Stomach (tissue), 9 donors: ENCODE data around the gene TMEM52. TPM values are rescaled to one million over a fixed set of nuclear protein-coding genes. Genes with fewer than 3 reads are reported as not detected.
A peak's percentile ranks its signal among the peaks of the same experiment; 100 is the strongest.
"Not testable (repeated sequence)": the region's sequence is repeated elsewhere in the genome, so short reads cannot be mapped to it uniquely, and the experiment has no call there.

Source experiments
- DNase-seq, 2 donors: peaks; one replicate each; pipeline versions ENCODE4 v3.0.0 to v3.0.0-alpha.2; 2013 to 2019
- H3K27ac ChIP-seq, 5 donors: fragments of 200-600 bp in 4 of 5; sonication (generic) in 4 of 5; one replicate each; pipeline ENCODE4 v1.5.1; 2013 to 2019; ENCODE audit warnings: mild to moderate bottlenecking in 1 of 5, moderate library complexity in 1 of 5
- H3K27me3 ChIP-seq, 3 donors: fragments of 200-600 bp; sonication (generic); one replicate each; pipeline ENCODE4 v1.5.1; 2017 to 2019; ENCODE audit warnings: mixed run types in 1 of 3
- H3K36me3 ChIP-seq, 4 donors: fragments of 200-600 bp; sonication (generic); 1 replicate in 3 of 4; 2 replicates in 1 of 4; pipeline ENCODE4 v1.5.1; 2016 to 2019
- H3K4me1 ChIP-seq, 4 donors: fragments of 200-600 bp; sonication (generic); one replicate each; pipeline ENCODE4 v1.5.1; 2016 to 2019
- H3K4me3 ChIP-seq, 4 donors: fragments of 200-600 bp; sonication (generic) in 3 of 4; one replicate each; pipeline ENCODE4 v1.5.1; 2016 to 2019; ENCODE audit warnings: mild to moderate bottlenecking in 1 of 4
- H3K9me3 ChIP-seq, 4 donors: fragments of 200-600 bp; sonication (generic); one replicate each; pipeline ENCODE4 v1.5.1; 2016 to 2019
- CTCF ChIP-seq, 7 experiments: fragments of 450-650 bp in 4 of 7; fragments of 200-600 bp in 3 of 7; sonication (generic) in 3 of 7; IDR thresholded peaks; one replicate each; pipeline ENCODE4 v1.5.1; 2016 to 2019; ENCODE audit warnings: antibody characterized with exemption in 7 of 7, control low read depth in 2 of 7, mild to moderate bottlenecking in 1 of 7
- EP300 ChIP-seq: sonication (generic); formaldehyde crosslinking; IDR thresholded peaks from one replicate; pipeline ENCODE4 v1.6.1; 2017; ENCODE audit warnings: antibody characterized with exemption
- POLR2A ChIP-seq, 4 donors: fragments of 450-650 bp; IDR thresholded peaks; one replicate each; pipeline ENCODE4 v1.6.1; 2016; ENCODE audit warnings: antibody characterized with exemption in 4 of 4, control low read depth in 2 of 4, mild to moderate bottlenecking in 1 of 4, moderate library complexity in 1 of 4
- POLR2AphosphoS5 ChIP-seq, 3 donors: sonication (generic); formaldehyde crosslinking; IDR thresholded peaks; one replicate each; pipeline ENCODE4 v1.6.1; 2016; ENCODE audit warnings: antibody characterized with exemption in 3 of 3
- WGBS, 5 donors: extraction: QIAGEN DNeasy Blood & Tissue Kit in 3 of 5; methylation state at CpG; one replicate each; pipeline versions ENCODE4 v1.1.5 to v1.1.7; 2013 to 2018; 5-methylcytosine and 5-hydroxymethylcytosine counted together
- intact Hi-C: fragments of 100-400 bp; cut with DNase I; formaldehyde crosslinking; loops from one replicate; pipeline ENCODE4 v1.15.1; 2023; ENCODE audit warnings: low total_unique reads
- polyA plus RNA-seq, 3 donors: library from polyadenylated mRNA; stranded (reverse); fragments of 200-250 nt; gene quantifications; one replicate each; pipeline ENCODE4 v1.2.3, GENCODE V29; 2013
- total RNA-seq, 5 donors: library from RNA; depleted of rRNA; stranded (reverse); fragments of >200 nt; gene quantifications; one replicate each; pipeline versions ENCODE4 v1.1.0 to v1.2.3, GENCODE V29; 2014 to 2016
- donor health status: healthy with polysubstance abuse.
- donor health status: Bipolar disorder and iron deficiency.
- donor health status: healthy.

TMEM52 gene
- total and polyA plus RNA-seq, 8 donors, result 5.0 to 10.4 (median 8.0) TPM; not detected in 4

- peaks cover 0 to 61% (median 12%) of the 10 kb centered on the region in 3 donors for H3K27me3 ChIP-seq
- peaks cover 1 to 3% (median 2%) of the 10 kb centered on the region in 4 donors for H3K4me1 ChIP-seq
- 77 to 84% (median 81%) methylated on average over 21 to 24 of the region's 24 CpGs for WGBS, 5 donors
- TF ChIP-seq EP300, result no peak
- no peak for TF ChIP-seq CTCF (IDR thresholded peaks at IDR 0.05)
- TF ChIP-seq POLR2A (IDR thresholded peaks at IDR 0.05), result no peak
- TF ChIP-seq POLR2AphosphoS5 (IDR thresholded peaks at IDR 0.05), result no peak
- no peaks in the 10 kb centered on the region for H3K36me3 ChIP-seq
- no peak for DNase-seq
- no peak overlapping the region for H3K27ac ChIP-seq
- no peaks in the 10 kb centered on the region for H3K9me3 ChIP-seq
- no peak overlapping the region for H3K4me3 ChIP-seq
- intact Hi-C loops, result no loop called here
Observed at GRCh38 chr1:1938613-1939295, 19.7 kb upstream of the TMEM52 start.

- TF ChIP-seq EP300 (no peak), POLR2A (IDR thresholded peaks at IDR 0.05) (no peak), CTCF (IDR thresholded peaks at IDR 0.05) (no peak), POLR2AphosphoS5 (IDR thresholded peaks at IDR 0.05) (no peak)
- H3K36me3 ChIP-seq, result no peaks in the 10 kb centered on the region
- H3K4me3 ChIP-seq, result no peak overlapping the region
- H3K27ac ChIP-seq, result no peak overlapping the region
- intact Hi-C loops, result no loop called here
- H3K27me3 ChIP-seq, result peaks cover 0 to 56% (median 7%) of the 10 kb centered on the region in 3 donors
- 74 to 78% (median 77%) methylated on average over 6 of the region's 6 CpGs for WGBS, 5 donors
- DNase-seq, result no peak
- no peaks in the 10 kb centered on the region for H3K9me3 ChIP-seq
- no peaks in the 10 kb centered on the region for H3K4me1 ChIP-seq
Observed at GRCh38 chr1:1938276-1938573, 19.1 kb upstream of the TMEM52 start.

GRCh38 chr1:1937549-1938275, 18.6 kb upstream of the TMEM52 start:
- Histone ChIP-seq H3K4me3 (no peak overlapping the region), H3K27ac (no peak overlapping the region), H3K36me3 (no peaks in the 10 kb centered on the region), H3K27me3 (peaks cover 0 to 51% (median 1%) of the 10 kb centered on the region in 3 donors), H3K4me1 (no peaks in the 10 kb centered on the region), H3K9me3 (no peaks in the 10 kb centered on the region)
- peak in 1 of 2 donors; percentile 1 for DNase-seq
- intact Hi-C loops, result no loop called here
- 70 to 75% (median 72%) methylated on average over 16 of the region's 16 CpGs for WGBS, 5 donors
- no peak for TF ChIP-seq POLR2A (IDR thresholded peaks at IDR 0.05)
- TF ChIP-seq EP300, result no peak
- no peak for TF ChIP-seq CTCF (IDR thresholded peaks at IDR 0.05)
- TF ChIP-seq POLR2AphosphoS5 (IDR thresholded peaks at IDR 0.05), result no peak

- H3K27me3 ChIP-seq, result peaks cover 0 to 44% (median 0%) of the 10 kb centered on the region in 3 donors
- H3K4me3 ChIP-seq, result no peak overlapping the region
- H3K9me3 ChIP-seq, result no peaks in the 10 kb centered on the region
- no peaks in the 10 kb centered on the region for H3K4me1 ChIP-seq
- no peak for DNase-seq
- no peaks in the 10 kb centered on the region for H3K36me3 ChIP-seq
- TF ChIP-seq CTCF (IDR thresholded peaks at IDR 0.05) (no peak), POLR2A (IDR thresholded peaks at IDR 0.05) (no peak), POLR2AphosphoS5 (IDR thresholded peaks at IDR 0.05) (no peak), EP300 (no peak)
- no peak overlapping the region for H3K27ac ChIP-seq
- WGBS, 5 donors, result 57 to 67% (median 66%) methylated on average over 15 of the region's 15 CpGs
- intact Hi-C loops, result no loop called here
Observed at GRCh38 chr1:1937061-1937460, 18.0 kb upstream of the TMEM52 start.

GRCh38 chr1:1934848-1935247, 15.8 kb upstream of the TMEM52 start:
- peaks cover 0 to 28% (median 0%) of the 10 kb centered on the region in 3 donors for H3K27me3 ChIP-seq
- H3K4me1 ChIP-seq, H3K36me3 ChIP-seq, DNase-seq, intact Hi-C loops, H3K4me3 ChIP-seq, H3K9me3 ChIP-seq, H3K27ac ChIP-seq: not testable (repeated sequence)
- 69 to 92% (median 74%) methylated on average over 4 to 21 of the region's 21 CpGs for WGBS, 5 donors
